ENCODE results near the gene KCNJ10. TPM values are rescaled to one million over a fixed set of nuclear protein-coding genes. Genes with fewer than 3 reads are reported as not detected.

Gene KCNJ10
- total RNA-seq, 1 donor from 2014 or later, result not detected

GRCh38 chr1:160049101-160049500, 20.9 kb downstream of the KCNJ10 start:
- Mint-ChIP-seq H3K27me3 (ENCODE audit: unreplicated experiment) (peaks cover 10% of the 10 kb centered on the region), H3K9me3 (ENCODE audit: unreplicated experiment) (peaks cover 2% of the 10 kb centered on the region), H3K4me3 (ENCODE audit: unreplicated experiment) (no peak overlapping the region), H3K4me1 (ENCODE audit: low read depth, unreplicated experiment) (peaks cover 14% of the 10 kb centered on the region), H3K36me3 (ENCODE audit: unreplicated experiment) (no peaks in the 10 kb centered on the region), H3K27ac (ENCODE audit: unreplicated experiment) (no peak overlapping the region)
- no peak for DNase-seq
- no peak for TF ChIP-seq CTCF (IDR thresholded peaks at IDR 0.05; ENCODE audit: partially characterized antibody, unreplicated experiment)

- peaks cover 8% of the 10 kb centered on the region for H3K27me3 Mint-ChIP-seq (ENCODE audit: unreplicated experiment)
- H3K9me3 Mint-ChIP-seq (ENCODE audit: unreplicated experiment), result peaks cover 2% of the 10 kb centered on the region
- H3K27ac Mint-ChIP-seq (ENCODE audit: unreplicated experiment), result no peak overlapping the region
- no peaks in the 10 kb centered on the region for H3K36me3 Mint-ChIP-seq (ENCODE audit: unreplicated experiment)
- peaks cover 14% of the 10 kb centered on the region for H3K4me1 Mint-ChIP-seq (ENCODE audit: low read depth, unreplicated experiment)
- peak overlapping the region; percentile 37 for H3K4me3 Mint-ChIP-seq (ENCODE audit: unreplicated experiment)
- no peak for DNase-seq
- TF ChIP-seq CTCF (IDR thresholded peaks at IDR 0.05; ENCODE audit: partially characterized antibody, unreplicated experiment), result no peak
These were observed 21.6 kb downstream of the KCNJ10 start for GRCh38 chr1:160048335-160048734.

- TF ChIP-seq CTCF (IDR thresholded peaks at IDR 0.05; ENCODE audit: partially characterized antibody, unreplicated experiment), result no peak
- H3K27me3 Mint-ChIP-seq (ENCODE audit: unreplicated experiment), result peaks cover 8% of the 10 kb centered on the region
- DNase-seq, result no peak
- H3K36me3 Mint-ChIP-seq (ENCODE audit: unreplicated experiment), result no peaks in the 10 kb centered on the region
- peaks cover 14% of the 10 kb centered on the region for H3K4me1 Mint-ChIP-seq (ENCODE audit: low read depth, unreplicated experiment)
- no peak overlapping the region for H3K27ac Mint-ChIP-seq (ENCODE audit: unreplicated experiment)
- no peak overlapping the region for H3K4me3 Mint-ChIP-seq (ENCODE audit: unreplicated experiment)
- peaks cover 2% of the 10 kb centered on the region for H3K9me3 Mint-ChIP-seq (ENCODE audit: unreplicated experiment)
These were observed 22.6 kb downstream of the KCNJ10 start for GRCh38 chr1:160047111-160047991.

DNA sequence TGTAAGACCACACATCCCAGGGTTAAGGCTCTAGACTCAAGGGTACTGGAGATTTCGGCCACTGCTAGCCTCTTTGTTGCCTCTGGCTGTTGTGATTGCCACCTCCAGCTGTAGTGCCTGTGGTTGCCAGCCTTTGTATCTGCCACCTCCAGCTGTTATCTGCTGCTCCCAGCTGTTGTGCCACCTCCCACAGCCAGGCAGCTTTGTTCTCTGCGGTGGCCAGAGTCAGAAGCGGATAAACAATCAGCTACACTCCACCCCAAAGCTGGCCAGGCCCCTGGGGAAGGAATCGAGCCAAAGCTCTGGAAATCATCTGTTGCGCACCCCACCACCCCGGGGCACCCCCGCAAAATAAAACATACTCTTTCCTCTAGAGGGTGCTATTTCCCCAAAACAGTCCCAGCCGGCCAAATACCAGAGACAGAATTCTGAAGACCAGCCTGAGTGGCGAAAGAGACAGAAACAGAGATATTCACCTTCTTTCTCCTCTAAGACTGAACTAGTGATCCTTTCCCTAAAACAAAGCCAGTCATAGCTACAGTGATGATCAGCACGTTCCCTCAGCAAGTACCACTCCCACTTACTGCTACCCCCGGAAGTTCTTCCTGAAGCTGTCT, 23.4 kb downstream of the KCNJ10 start:
- peaks cover 14% of the 10 kb centered on the region for H3K4me1 Mint-ChIP-seq (ENCODE audit: low read depth, unreplicated experiment)
- H3K27ac Mint-ChIP-seq (ENCODE audit: unreplicated experiment), result no peak overlapping the region
- no peaks in the 10 kb centered on the region for H3K36me3 Mint-ChIP-seq (ENCODE audit: unreplicated experiment)
- H3K4me3 Mint-ChIP-seq (ENCODE audit: unreplicated experiment), result no peak overlapping the region
- H3K27me3 Mint-ChIP-seq (ENCODE audit: unreplicated experiment), result peaks cover 8% of the 10 kb centered on the region
- peak; percentile 59 for TF ChIP-seq CTCF (IDR thresholded peaks at IDR 0.05; ENCODE audit: partially characterized antibody, unreplicated experiment)
- DNase-seq, result peak; percentile 57
- peaks cover 2% of the 10 kb centered on the region for H3K9me3 Mint-ChIP-seq (ENCODE audit: unreplicated experiment)

DNA sequence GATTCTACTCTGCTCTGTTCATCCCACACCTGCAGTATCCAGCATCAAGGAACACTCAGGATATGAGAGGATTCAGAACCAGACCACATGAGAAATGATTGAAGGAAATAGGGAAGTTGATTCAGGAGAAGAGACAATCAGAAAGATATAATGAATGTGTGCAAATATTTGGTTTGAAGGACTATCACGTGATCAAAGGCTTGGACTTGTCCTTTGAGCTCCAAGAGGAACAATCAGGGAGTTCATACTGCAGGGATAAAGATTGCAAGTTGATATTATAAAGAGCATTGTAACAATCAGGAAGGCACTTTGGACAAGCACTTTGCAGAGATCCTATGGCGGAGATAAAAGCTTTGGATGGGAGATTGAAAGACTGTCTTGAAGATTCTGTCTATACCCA, 24.3 kb downstream of the KCNJ10 start:
- Mint-ChIP-seq H3K36me3 (ENCODE audit: unreplicated experiment) (no peaks in the 10 kb centered on the region), H3K27me3 (ENCODE audit: unreplicated experiment) (peaks cover 8% of the 10 kb centered on the region), H3K4me1 (ENCODE audit: low read depth, unreplicated experiment) (peaks cover 14% of the 10 kb centered on the region), H3K27ac (ENCODE audit: unreplicated experiment) (no peak overlapping the region), H3K9me3 (ENCODE audit: unreplicated experiment) (peaks cover 2% of the 10 kb centered on the region), H3K4me3 (ENCODE audit: unreplicated experiment) (no peak overlapping the region)
- no peak for DNase-seq
- TF ChIP-seq CTCF (IDR thresholded peaks at IDR 0.05; ENCODE audit: partially characterized antibody, unreplicated experiment), result no peak
